HG02759 (cell line): ENCODE data around the gene CACNG1.

Source experiments
- ATAC-seq: cut with Tn5 transposase; IDR thresholded peaks from one replicate; pipeline ENCODE4 v1.9.1; 2021; ENCODE audit warnings: mild to moderate bottlenecking, moderate library complexity; ENCODE audit not compliant: unreplicated experiment

CACNG1 gene

GRCh38 chr17:67050471-67051154 lies 6.3 kb downstream of the CACNG1 start:
- no peak for ATAC-seq

DNA sequence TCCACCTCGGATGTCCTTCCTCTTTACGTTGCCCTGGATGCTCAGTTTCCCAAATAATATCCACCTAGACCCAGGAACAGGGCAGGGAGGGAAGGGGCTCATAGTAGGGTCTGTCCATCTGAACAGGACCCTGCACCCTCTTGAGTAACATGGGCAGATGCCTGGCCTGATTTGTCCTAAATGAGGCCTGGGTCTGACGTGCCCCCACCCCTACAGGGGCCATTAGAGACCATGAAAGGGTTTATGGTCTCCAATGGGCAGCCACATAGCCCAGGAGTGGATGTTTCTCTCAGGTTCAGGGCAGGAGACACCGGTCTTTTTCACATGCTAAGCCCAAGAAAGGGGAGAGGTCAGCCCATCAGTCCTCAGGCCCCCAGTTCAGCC lies 6.8 kb downstream of the CACNG1 start:
- no peak for ATAC-seq

DNA sequence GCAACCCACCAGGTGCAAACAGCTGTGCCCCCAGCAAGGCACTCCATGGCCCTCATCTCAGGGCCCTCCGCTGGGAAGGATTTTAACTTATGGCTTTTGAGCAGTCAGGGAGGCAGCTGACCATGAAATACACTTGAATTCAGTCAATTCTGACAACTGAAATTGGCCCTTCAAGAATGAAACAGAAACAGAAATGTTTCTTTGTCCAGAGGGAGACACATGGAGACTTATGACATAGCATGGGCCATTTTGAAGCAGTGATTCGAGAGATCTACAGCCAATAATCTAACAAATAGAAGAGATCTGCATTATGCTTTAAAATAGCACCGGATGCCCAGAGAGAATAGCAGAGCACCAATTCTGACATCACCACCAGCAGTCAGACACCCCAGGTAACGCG lies 7.5 kb downstream of the CACNG1 start:
- ATAC-seq: no peak

- no peak for ATAC-seq
Measured at GRCh38 chr17:67052720-67053437, 8.5 kb downstream of the CACNG1 start.

GRCh38 chr17:67053438-67054000 lies 9.2 kb downstream of the CACNG1 start:
- ATAC-seq: no peak

DNA sequence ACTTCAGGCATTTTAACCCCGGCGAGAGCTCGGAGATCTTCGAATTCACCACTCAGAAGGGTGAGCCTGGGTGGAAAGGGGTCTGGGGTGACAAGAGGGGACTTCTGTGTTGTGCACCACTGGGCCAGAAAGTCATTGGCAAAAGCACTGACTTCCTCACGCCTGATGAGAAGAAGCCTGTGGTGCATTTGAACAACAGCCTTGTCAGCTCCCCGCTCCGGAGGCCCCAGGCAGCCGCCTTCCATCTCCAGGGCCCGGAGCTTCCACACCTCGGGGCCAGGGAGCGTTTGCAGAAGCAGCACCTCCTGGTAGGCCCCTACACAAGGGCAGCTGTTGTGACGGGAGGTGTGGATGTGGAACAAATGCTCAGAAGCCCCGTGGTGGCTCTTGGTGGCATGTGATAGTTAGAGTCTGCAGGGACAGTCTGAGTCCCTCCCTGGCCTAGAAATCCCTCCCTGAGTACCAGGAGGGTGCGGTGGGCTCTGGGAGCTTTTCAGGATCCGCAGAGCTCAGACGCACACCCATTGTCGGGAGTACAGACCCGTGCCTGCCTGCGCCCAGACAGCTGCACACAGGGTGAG lies 9.7 kb downstream of the CACNG1 start:
- ATAC-seq: no peak

- no peak for ATAC-seq
Measured at GRCh38 chr17:67054608-67055007, 10.3 kb downstream of the CACNG1 start.

DNA sequence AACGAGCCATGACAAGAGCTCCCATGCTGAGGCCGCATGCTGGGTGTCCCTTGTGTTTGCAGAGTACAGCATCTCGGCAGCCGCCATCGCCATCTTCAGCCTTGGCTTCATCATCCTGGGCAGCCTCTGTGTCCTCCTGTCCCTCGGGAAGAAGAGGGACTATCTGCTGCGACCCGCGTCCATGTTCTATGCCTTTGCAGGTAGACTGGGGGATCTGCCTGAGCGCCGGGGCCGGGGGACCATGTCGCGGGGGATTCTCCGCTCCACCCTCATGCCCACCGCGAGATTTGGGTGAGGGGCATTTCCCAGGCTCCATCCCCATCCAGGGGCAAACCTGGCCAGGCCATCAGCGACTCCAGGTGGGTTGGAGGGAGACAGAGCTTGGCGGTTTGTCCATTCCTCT lies 10.7 kb downstream of the CACNG1 start:
- ATAC-seq: no peak

DNA sequence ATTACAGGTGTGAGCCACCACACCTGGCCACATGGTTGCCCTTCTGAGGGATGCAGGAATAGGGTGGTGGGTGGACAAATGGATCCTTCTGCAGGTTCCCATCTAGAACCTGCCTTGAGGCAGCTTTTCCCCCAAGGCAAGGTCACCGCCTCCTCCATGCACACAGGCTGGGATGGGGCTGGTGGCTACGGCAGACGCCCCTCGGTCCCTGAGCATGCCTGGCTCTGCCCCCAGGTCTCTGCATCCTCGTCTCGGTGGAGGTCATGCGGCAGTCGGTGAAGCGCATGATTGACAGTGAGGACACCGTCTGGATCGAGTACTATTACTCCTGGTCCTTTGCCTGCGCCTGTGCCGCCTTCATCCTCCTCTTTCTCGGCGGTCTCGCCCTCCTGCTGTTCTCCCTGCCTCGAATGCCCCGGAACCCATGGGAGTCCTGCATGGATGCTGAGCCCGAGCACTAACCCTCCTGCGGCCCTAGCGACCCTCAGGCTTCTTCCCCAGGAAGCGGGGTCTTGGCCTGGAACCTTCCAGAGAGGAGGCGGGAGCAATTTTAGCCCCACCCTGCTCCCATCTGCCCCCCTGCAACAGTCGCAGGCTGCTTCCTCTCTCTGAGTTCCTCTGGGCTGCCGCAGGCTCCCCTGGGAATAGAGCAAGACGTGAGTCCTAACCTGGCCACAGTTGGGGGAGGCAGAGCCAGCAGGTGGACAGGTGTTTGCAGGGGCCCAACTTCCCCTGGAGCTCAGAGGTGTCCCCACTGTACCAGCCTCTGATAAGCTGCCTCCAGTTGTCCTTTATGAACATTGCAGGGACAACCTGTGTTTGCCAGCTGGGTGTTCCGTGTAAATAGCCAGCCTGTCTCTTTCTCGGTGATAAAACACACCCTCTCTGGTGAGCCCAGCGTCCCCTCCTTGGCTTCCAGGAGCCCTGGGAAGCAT lies 11.7 kb downstream of the CACNG1 start:
- ATAC-seq: no peak

DNA sequence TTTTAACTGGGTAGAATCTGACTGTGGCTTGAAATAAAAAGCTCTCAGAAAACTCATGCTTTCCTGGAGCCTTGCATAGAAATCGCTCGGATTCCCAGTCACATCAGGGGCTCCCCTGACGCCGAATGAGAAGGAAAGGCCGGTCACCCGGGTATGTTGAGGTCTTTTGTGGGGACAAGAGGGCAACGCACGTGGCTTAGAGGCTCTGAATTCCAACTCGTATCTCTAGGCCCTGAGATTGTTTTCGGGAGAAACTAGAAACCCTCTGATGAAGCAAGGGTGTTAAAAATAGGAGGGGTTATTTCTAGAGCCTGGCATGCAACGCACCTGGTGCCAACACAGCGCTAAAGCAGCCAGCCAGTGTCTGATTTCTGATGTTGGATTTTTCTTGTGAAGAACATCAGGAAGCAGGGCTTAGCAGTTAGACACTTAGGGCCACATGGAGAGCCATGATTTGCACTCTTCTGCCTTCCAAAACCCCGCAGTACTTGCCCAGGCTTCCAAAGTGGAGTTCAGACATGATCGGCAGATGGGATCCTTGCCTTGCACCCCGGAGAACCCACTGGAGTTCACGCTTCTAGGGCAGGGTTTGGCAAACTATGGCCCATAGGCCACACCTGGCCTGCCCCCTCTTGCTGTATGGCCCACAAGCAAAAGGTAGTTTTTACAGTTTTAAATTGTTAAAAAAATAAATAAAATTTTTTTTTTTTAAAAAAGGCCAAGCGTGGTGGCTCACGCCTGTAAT lies 12.6 kb downstream of the CACNG1 start:
- ATAC-seq: no peak

- no peak for ATAC-seq
Measured at GRCh38 chr17:67058036-67058435, 13.7 kb downstream of the CACNG1 start.

DNA sequence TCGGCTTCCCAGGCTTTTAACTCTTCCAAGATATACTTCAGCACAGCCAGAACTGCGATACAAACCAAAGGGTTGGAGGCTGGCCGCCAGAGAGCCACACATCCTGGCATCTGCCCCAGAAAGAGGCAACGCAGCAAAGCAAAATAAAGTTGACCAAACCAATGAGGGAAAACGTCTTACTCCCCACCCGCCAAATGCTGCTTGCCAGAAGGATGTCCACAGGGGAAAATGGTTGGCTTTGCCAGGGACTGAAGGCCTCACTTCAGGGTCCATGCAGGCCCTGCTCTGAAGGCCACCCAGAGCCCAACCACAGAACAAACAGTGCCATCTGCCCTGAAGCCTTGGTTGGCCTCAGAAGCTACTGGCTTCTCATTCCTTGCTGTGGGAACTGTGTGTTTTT lies 15.0 kb downstream of the CACNG1 start:
- ATAC-seq: no peak

DNA sequence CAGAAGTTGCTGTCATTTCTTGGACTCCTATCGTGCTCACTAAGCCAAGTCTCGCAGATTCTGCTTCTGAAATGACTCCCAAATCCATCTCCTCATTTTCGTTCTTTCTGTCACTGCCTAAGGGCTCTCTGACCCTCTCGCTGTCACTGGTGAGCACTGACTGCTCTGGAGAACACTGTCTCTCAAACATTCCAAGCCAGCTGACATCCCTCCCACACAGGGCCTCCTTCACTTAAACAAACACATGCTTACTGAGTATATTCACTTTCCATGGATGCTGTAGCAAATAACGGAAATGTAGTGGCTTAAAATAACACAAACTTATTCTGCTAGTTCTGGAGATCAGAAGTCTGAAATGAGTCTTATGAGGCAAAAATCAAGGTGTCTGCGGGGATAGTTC lies 18.8 kb downstream of the CACNG1 start:
- no peak for ATAC-seq

- no peak for ATAC-seq
Measured at GRCh38 chr17:67066717-67067116, 22.4 kb downstream of the CACNG1 start.

GRCh38 chr17:67067571-67068482 lies 23.5 kb downstream of the CACNG1 start:
- no peak for ATAC-seq

- ATAC-seq: no peak
Measured at GRCh38 chr17:67068999-67069398, 24.6 kb downstream of the CACNG1 start.

DNA sequence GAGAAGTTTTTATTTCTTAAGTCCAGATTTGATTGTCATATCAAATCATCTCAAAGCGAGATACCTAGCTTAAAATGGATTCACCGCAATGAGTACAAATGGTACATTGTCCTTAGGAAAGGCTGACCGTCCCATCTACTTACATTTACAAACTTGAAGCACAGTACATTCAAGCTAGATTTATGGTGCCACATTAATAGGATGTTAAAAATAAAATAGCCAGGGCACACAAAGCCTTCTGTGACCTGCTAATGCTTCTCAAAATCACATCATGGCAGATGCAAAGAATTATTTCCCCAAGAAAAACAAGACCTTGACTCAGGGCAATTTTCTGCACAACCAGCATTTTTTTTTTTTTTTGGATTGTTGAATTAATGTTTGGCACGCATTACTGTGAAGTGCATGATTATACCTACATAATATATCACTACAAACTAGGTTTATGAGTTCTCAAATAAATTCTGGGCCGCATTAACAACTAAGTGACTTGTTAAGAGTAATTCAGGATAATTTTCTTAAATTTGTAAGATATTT lies 25.3 kb downstream of the CACNG1 start:
- ATAC-seq: no peak

GRCh38 chr17:67071595-67071994 lies 27.2 kb downstream of the CACNG1 start:
- ATAC-seq: no peak

GRCh38 chr17:67072885-67073284 lies 28.5 kb downstream of the CACNG1 start:
- ATAC-seq: no peak
